Myocyte (in vitro differentiated cells): ENCODE measurements around the gene REL. TPM values are rescaled to one million over a fixed set of nuclear protein-coding genes. Genes with fewer than 3 reads are reported as not detected.
"Not testable (repeated sequence)": the region's sequence is repeated elsewhere in the genome, so short reads cannot be mapped to it uniquely, and the experiment has no call there.

Experiments
- DNase-seq: peaks from one replicate; pipeline ENCODE4 v3.0.0-alpha.2; 2012; ENCODE audit warnings: low read depth
- total RNA-seq: library from RNA; depleted of rRNA; stranded (reverse); fragments of >200 nt; gene quantifications from 2 replicates; pipeline ENCODE4 v1.2.3, GENCODE V29; 2014

The REL gene
- total RNA-seq, 1 donor from 2014 or later, result 4.9 TPM

- no peak for DNase-seq
Measured at GRCh38 chr2:60867848-60868247, 13.5 kb upstream of the REL start.

GRCh38 chr2:60868589-60869273 is 12.6 kb upstream of the REL start:
- no peak for DNase-seq

- DNase-seq, result no peak
Measured at GRCh38 chr2:60872510-60872928, 8.9 kb upstream of the REL start.

- DNase-seq, result no peak
Measured at GRCh38 chr2:60873381-60873780, 8.0 kb upstream of the REL start.

GRCh38 chr2:60875520-60875919 is 5.9 kb upstream of the REL start:
- no peak for DNase-seq

- no peak for DNase-seq
Measured at GRCh38 chr2:60880643-60881046, 729 bp upstream of the REL start.

- DNase-seq, result no peak
Measured at GRCh38 chr2:60882971-60883753, 1.8 kb downstream of the REL start.

GRCh38 chr2:60883896-60884295 is 2.5 kb downstream of the REL start:
- no peak for DNase-seq

- DNase-seq, result no peak
Measured at GRCh38 chr2:60884800-60885199, 3.4 kb downstream of the REL start.

GRCh38 chr2:60885683-60886082 is 4.3 kb downstream of the REL start:
- DNase-seq, result no peak

- DNase-seq, result no peak
Measured at GRCh38 chr2:60886991-60887390, 5.6 kb downstream of the REL start.

GRCh38 chr2:60888853-60889252 is 7.5 kb downstream of the REL start:
- no peak for DNase-seq

- DNase-seq, result not testable (repeated sequence)
Measured at GRCh38 chr2:60889581-60890392, 8.4 kb downstream of the REL start.

GRCh38 chr2:60890393-60890707 is 9.0 kb downstream of the REL start:
- DNase-seq, result no peak

- DNase-seq, result no peak
Measured at GRCh38 chr2:60891180-60891579, 9.8 kb downstream of the REL start.

- no peak for DNase-seq
Measured at GRCh38 chr2:60898567-60898966, 17.2 kb downstream of the REL start.

- DNase-seq, result no peak
Measured at GRCh38 chr2:60899230-60899891, 18.0 kb downstream of the REL start.

- no peak for DNase-seq
Measured at GRCh38 chr2:60899892-60900249, 18.5 kb downstream of the REL start.

- DNase-seq, result not testable (repeated sequence)
Measured at GRCh38 chr2:60901296-60901695, 19.9 kb downstream of the REL start.

GRCh38 chr2:60905867-60906266 is 24.5 kb downstream of the REL start:
- DNase-seq, result not testable (repeated sequence)

GRCh38 chr2:60906395-60906794 is 25.0 kb downstream of the REL start:
- no peak for DNase-seq

GRCh38 chr2:60907329-60907728 is 26.0 kb downstream of the REL start:
- no peak for DNase-seq
